GM12801 (cell line): ENCODE results near the gene DCPS.

Experiments
- TF ChIP-seq, protein P1 (sequence below): IDR thresholded peaks from one replicate; pipeline ENCODE4 v1.5.1; 2011; ENCODE audit warnings: control low read depth; ENCODE audit not compliant: insufficient read length; ENCODE audit errors: extremely low read depth

Gene DCPS

DNA sequence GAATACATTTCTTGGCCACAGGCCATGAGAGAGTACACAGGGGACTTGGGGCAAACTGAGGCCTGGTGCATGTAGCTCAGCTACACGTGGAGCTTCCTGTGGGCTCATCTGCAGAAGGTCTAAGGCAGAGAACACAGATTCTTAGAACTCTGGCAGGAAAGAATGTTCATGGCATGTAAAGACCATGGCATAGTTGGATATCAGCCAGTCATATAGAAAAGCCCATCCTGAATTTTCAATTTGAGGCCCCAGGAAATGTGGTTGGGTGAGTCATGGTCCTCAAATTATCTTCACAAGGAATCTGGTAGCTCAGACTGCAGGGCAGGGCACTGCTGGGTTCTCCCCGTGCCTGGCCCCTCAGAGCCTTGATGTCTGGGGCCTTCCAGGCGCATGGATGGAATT lies 37.9 kb downstream of the DCPS start:
- TF ChIP-seq, protein P1, sequence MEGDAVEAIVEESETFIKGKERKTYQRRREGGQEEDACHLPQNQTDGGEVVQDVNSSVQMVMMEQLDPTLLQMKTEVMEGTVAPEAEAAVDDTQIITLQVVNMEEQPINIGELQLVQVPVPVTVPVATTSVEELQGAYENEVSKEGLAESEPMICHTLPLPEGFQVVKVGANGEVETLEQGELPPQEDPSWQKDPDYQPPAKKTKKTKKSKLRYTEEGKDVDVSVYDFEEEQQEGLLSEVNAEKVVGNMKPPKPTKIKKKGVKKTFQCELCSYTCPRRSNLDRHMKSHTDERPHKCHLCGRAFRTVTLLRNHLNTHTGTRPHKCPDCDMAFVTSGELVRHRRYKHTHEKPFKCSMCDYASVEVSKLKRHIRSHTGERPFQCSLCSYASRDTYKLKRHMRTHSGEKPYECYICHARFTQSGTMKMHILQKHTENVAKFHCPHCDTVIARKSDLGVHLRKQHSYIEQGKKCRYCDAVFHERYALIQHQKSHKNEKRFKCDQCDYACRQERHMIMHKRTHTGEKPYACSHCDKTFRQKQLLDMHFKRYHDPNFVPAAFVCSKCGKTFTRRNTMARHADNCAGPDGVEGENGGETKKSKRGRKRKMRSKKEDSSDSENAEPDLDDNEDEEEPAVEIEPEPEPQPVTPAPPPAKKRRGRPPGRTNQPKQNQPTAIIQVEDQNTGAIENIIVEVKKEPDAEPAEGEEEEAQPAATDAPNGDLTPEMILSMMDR = no peak

DNA sequence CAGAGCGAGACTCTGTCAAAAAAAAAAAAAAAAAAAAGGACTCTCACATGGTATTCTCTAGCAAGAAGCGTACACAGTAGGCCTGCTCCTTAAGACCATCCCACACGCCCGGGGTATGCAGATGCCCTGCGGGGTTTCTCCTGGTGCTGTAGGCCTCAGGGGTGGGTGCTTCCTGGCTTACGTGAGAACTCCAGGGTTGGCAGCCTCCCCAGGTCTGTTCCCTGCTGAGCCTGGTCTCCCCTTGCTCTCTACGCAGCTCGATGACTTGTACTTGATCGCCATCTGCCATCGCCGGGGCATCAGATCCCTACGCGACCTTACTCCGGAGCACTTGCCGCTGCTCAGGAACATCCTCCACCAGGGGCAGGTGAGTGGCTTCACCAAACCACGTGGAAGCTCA lies 39.2 kb downstream of the DCPS start:
- TF ChIP-seq, protein P1 = no peak

DNA sequence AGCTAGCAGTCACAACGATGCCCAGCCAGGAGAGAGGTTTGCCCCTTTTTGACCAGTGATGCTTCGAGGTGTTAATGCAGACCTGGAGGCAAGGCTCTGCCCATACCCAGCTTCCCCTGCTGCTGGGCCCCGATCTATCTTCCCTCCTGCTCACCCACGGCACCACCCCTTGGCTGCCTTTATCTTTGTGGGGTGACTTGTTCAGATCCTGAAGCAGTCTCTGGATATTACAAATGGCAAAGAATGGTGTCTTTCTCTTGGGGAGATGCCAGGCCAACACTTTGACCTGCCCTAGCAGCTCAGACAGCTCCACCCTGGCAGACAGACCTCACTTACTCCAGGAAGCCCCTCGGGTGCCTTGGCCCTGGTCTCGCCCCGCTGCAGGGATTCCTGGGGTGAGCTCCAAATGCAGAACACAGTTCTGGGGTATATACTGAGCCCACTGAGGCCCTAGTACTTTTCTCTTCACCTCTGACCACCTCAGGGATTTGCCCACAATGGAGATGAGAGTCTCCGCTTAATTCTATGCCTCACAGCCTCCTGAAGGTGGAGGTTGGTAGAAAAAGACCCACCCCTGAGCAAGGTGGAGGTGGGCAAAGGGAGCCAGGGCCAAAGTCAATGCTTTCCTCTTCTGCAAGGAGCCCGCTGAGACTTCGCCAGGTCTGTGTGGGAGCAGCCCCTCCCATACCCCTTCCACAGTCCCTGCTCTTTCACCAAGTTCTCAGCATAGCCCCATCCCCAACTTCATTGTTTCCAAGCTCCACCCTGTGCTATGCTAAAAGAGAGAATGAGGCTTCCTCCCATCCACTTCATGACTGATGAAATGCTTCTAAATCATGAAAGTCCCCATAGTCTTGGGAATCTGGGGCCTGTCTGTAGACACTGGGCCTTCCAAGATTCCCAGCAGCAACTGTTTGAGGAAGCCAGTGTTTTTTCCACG lies 40.6 kb downstream of the DCPS start:
- TF ChIP-seq, protein P1 = no peak

DNA sequence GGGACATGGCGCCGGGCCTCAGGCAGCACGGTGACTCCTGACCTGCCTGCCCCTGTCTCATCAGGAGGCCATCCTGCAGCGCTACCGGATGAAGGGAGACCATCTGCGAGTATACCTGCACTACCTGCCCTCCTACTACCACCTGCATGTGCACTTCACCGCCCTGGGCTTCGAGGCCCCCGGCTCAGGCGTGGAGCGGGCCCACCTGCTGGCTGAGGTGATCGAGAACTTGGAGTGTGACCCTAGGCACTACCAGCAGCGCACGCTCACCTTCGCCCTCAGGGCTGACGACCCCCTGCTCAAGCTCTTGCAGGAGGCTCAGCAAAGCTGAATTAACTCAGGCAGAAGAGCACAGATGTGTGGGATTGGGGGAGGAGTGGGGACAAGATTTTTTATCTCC lies 41.4 kb downstream of the DCPS start:
- TF ChIP-seq, protein P1 = no peak

DNA sequence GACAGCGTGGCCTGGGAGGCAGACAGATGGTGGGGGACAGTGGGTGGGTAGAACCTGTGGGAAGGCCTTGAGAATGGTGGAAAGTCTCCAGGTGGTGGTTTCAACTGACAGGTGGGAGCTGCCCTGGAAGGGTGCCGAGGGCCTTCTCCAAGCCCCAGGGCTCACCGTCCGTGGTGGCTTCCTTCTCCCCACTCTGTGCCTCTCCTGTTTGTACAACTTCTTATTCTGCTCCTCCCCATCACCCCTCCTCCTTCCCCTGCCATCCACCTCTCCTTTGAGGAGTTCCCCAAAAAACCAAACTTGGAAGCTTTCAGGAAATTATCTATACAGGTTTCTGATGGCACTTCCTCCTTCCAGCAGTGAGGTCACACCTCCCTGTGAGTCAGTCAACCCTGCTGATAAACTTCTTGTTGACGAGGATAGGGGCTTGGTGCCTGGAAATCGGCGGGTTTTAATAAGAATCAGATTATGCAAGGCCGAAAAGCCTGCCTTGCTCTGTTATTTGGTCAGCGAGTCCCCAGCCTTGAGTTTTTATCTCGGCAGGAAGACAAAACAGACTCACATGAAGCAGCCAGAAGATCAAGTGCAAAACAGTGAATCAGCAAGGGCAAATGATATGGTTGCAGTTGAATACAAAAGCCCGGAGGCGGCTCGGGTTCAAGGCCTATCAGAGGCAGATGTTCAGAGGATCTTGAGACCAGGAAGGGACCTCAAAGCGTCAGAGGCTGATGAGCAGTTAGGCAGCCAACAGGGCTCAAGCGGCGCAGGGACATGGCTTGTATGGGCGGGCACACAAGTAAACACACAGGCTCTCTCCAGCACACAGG lies 42.1 kb downstream of the DCPS start:
- TF ChIP-seq, protein P1 = no peak

DNA sequence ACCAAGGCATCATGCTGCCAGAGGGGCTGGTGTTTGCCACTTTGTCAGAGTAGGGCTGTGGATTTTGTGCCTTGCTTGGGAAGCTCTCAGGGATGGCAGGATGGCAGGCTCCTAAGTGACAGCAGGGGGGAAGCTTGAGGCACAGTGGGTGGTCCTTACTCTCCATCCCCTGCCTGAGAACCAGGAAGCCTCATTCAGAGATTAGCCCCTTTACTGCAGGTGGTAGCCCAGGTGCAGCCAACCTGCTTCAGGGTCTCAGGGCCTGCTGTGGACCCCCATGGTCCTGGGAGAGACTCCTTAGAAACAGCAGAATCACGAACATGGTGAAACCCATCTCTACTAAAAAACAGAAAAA lies 42.7 kb downstream of the DCPS start:
- TF ChIP-seq, protein P1 = no peak

DNA sequence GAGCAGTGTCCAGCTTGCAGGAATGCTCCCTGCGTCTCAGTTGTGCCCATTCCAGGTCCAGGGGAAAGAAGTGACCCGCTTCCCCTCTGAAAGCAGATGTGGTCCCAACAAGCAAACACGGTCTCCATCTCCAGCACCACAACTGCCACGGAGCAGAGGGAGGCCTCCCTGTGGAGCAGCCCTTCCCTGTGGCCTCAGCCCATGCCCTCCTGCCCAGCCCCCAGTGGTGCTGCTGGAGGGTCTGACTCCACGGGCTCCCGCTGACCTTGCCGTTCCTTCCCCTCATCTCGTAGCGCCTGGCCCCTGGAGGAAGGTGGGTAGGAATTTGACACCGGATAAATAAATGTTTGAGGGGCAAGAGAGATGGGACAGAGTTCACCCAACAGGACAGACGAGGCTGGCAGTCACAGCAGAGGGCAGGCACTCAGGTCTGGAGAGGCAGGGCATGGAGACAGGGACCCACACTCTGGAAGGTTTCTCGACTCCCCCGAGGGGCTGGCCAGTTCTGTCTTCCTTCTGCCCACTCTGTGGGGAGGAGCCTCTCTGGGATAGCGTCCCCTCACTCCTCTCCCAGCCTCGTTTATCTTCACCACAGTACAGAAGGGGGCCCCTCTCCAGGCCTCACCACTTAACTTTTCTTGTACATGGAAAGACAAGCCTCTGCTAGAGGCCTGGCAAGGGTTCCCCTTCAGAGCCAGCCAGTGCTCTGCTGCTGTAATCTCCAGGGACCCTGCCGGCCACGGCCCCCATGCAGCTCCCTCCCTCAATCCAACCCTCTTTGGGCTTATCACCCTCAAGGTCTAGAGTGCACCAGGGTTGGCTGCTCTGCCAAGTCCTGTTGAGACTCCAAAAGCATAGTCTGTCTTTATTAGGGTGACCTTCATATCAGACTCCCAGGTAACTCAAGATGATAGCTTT lies 44.1 kb downstream of the DCPS start:
- TF ChIP-seq, protein P1 = no peak
